ENCODE data around the gene SYP.

Gene SYP

DNA sequence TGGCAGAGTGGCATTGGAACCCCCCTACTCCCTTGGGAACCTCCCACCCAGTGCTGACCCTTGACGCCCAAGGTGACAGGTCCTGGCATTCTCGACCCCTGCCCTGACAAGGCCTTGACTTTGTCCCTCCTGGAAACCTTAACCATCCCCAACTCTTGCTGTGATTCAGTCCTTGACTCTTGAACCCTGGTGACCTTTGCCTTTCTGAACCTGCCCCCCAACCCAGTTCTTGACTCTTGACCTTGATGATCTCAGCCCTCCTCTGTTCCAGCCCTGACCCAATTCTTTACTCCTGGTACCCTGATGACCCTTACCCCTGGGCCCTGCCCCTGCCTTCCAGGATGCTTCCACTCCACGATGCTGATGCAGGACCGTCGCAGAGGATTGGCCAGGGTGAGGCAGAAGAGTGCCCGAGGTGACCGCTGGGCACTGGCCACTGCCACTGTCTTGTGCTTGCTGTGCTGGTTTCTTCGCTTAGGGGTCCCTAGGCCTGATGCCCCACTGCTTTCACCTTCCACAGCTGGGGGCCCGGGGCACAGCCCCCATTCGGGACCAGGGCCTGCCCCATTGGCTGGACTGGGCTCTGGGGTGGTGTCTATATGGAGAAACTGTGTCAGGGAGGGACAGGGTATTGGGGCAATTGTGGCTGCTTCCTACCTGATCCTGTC lies 31.5 kb upstream of the SYP start:
- TF ChIP-seq, protein P1, sequence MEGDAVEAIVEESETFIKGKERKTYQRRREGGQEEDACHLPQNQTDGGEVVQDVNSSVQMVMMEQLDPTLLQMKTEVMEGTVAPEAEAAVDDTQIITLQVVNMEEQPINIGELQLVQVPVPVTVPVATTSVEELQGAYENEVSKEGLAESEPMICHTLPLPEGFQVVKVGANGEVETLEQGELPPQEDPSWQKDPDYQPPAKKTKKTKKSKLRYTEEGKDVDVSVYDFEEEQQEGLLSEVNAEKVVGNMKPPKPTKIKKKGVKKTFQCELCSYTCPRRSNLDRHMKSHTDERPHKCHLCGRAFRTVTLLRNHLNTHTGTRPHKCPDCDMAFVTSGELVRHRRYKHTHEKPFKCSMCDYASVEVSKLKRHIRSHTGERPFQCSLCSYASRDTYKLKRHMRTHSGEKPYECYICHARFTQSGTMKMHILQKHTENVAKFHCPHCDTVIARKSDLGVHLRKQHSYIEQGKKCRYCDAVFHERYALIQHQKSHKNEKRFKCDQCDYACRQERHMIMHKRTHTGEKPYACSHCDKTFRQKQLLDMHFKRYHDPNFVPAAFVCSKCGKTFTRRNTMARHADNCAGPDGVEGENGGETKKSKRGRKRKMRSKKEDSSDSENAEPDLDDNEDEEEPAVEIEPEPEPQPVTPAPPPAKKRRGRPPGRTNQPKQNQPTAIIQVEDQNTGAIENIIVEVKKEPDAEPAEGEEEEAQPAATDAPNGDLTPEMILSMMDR (IDR thresholded peaks at IDR 0.05; ENCODE audit: extremely low read depth, missing control alignments) = no peak
- DNase-seq (ENCODE audit: low spot score) = no peak

DNA sequence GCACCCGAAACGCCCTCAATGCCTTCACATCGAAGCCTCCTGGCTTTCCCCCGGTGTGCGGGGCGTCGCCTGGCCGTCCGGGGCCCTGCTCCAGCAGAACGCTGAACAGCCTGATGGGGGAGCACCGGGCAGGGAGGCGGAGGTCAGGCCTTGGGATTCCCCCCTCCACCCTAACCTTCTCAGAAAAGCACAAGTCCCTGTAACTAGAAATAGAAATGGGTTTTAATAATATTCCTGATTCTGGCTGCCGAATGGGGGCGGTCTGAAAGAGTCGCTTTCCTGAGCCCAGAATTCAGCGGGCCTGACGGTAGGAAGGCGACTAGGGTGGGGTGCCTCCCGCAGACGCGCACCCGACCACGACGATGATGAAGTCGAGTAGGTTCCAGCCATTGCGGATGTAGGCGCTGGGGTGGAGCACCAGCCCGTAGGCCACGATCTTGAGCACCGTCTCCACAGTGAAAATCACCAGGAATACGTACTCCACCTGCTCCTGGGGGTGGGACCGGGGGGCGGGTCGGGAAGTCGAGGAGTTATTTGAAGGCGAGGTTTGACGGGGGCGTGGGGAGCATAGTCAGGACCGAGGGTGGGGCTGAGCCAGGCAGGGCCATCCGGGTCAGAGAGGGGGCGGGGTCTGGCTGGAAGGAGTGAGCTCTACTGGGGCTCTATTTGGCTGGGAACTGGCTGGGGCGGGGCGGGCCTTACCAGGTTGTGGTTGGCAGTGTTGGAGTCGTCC lies 30.7 kb upstream of the SYP start:
- DNase-seq (ENCODE audit: low spot score) = peak; percentile 83
- TF ChIP-seq, protein P1 (IDR thresholded peaks at IDR 0.05; ENCODE audit: extremely low read depth, missing control alignments) = peak; percentile 10

DNA sequence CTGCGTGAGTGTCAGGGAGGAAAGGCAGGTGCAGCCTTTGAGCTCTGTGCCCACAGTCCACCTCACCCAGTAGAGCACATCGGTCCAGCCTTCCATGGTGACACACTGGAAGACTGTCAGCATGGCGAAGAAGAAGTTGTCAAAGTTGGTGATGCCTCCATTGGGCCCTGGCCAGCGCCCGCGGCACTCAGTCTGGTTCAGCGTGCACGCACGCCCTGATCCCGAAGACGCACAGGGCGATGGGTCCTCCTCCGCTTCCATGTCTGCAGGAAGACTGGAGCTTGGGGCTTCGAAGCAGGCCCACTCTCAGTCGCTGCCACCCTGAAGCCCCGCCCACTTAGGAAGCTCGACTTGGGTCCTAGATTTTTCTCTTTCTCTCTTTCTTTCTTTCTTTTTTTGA lies 28.2 kb upstream of the SYP start:
- TF ChIP-seq, protein P1 (IDR thresholded peaks at IDR 0.05; ENCODE audit: extremely low read depth, missing control alignments) = no peak
- no peak for DNase-seq (ENCODE audit: low spot score)

DNA sequence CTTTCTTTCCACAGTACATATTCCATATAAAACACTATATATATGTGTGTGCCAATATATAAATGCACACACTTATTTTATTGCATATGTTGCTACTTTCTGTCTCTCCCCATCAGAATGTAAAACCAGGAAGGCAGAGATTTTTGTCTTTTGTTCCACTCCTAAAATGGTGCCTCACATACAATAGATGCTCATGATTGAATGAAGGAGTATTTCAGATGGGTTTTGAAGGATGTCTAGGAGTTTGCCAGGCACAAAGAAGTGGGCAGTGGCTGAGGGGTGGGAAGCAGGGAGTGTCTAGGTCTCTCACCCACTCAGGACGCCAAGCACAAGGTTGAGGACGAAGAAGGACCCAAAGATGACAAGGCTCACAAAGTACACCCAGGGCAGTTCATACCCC lies 27.7 kb upstream of the SYP start:
- TF ChIP-seq, protein P1 (IDR thresholded peaks at IDR 0.05; ENCODE audit: extremely low read depth, missing control alignments) = no peak
- no peak for DNase-seq (ENCODE audit: low spot score)

DNA sequence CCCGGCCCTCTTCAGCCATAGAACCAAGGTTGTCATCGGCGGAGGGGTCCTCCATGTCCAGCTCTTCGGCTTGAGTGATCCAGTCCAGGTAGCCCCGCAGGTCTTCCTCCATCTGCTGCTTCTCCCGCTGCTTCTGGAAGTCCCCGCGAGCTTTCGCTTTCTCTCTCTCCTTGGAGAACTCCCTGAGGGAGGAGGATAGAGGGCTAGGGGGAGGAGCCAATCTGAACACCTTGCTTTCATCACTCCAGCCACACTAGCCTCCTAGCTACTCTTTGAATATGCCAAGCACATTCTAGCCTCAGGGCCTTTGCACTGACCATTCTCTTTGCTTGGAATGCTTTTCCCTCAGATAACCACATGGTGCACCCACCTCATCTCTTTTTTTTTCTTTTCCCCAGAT lies 27.0 kb upstream of the SYP start:
- DNase-seq (ENCODE audit: low spot score) = no peak
- TF ChIP-seq, protein P1 (IDR thresholded peaks at IDR 0.05; ENCODE audit: extremely low read depth, missing control alignments) = no peak

DNA sequence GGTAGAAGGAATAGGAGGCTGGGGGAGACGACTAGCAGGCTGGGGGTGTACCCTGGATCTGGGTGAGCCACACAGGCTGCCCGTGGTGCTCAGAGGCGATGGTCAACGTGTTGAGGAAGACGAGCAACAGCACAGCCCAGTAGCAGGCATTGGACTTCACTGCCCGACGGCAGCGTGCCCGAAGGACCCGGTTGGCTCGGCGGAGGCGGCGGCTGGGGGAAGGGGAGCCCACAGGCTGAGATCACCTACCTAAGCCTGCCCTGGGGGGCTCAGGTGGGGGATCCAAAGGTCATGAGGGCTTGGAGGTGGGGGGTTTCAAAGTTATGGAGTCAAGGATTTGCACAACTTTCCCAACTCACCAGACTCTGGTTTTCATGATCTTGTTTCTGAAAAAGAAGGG lies 25.9 kb upstream of the SYP start:
- TF ChIP-seq, protein P1 (IDR thresholded peaks at IDR 0.05; ENCODE audit: extremely low read depth, missing control alignments) = no peak
- DNase-seq (ENCODE audit: low spot score) = no peak

DNA sequence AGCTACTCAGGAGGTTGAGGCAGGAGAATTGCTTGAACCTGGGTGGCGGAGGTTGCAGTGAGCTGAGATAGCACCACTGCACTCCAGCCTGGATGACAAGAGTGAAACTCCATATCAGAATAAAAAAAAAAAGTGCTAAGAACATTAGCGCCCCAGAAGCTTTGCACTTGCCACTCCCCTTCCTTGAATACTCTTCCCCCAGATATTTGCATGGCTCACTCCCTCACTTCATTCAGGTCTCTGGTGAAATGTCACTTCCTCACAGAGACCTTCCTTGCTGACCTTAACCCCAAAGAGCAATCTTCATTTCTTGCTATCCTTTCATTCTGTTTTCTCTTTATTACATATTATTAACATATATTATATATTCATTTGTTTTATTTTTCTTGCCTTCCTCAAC lies 21.9 kb upstream of the SYP start:
- DNase-seq (ENCODE audit: low spot score) = no peak
- TF ChIP-seq, protein P1 (IDR thresholded peaks at IDR 0.05; ENCODE audit: extremely low read depth, missing control alignments) = no peak

All from GM20000 (cell line).